Measurements from ENCODE around the gene SIRT3. TPM values are rescaled to one million over a fixed set of nuclear protein-coding genes. Genes with fewer than 3 reads are reported as not detected.
"Not testable (repeated sequence)": the region's sequence is repeated elsewhere in the genome, so short reads cannot be mapped to it uniquely, and the experiment has no call there.

Gene SIRT3
- total RNA-seq, 2 donors from 2014 or later: 16.5 to 48.5 TPM

DNA sequence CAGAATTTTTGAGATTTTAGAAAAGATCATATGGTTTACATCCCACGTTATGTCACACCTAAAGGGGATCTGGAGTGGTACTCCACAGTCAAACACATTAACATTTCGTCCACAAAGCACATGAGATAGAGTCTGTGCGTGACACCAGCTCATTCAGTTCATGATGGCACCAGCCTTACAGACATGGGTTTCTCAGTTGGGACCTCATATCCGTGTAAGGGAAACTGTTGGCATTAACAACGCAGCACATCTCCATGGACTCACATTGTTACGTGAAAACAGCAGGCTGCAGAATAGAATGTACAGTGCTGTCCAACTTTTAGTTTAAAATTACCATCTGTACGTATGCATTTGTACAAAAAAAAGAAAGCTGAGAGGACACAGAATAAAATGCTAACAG is 14.6 kb downstream of the SIRT3 start:
- Mint-ChIP-seq H3K4me1 (peaks cover 10% of the 10 kb centered on the region), H3K36me3 (ENCODE audit: low read depth) (peaks cover 9% of the 10 kb centered on the region), H3K9me3 (no peaks in the 10 kb centered on the region), H3K27me3 (no peaks in the 10 kb centered on the region), H3K27ac (no peak overlapping the region), H3K4me3 (no peak overlapping the region)
- ATAC-seq (replicated peaks): no peak

DNA sequence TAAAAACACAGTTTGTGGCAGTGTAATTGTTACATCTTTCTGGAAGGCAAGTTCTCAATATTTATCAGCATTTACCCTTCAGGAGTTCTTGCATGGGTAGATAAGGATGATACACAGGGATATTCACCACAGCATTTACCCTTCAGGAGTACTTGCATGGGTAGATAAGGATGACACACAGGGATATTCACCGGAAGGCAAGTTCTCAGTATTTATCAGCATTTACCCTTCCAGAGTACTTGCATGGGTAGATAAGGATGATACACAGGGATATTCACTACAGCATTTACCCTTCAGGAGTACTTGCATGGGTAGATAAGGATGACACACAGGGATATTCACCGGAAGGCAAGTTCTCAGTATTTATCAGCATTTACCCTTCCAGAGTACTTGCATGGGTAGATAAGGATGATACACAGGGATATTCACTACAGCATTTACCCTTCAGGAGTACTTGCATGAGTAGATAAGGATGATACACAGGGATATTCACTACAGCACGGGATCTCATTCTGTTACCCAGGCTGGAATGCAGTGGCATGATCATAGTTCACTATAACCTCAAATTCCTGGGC is 15.4 kb downstream of the SIRT3 start:
- H3K27me3 Mint-ChIP-seq, H3K4me3 Mint-ChIP-seq, H3K27ac Mint-ChIP-seq, H3K9me3 Mint-ChIP-seq, H3K4me1 Mint-ChIP-seq: not testable (repeated sequence)
- peaks cover 15% of the 10 kb centered on the region for H3K36me3 Mint-ChIP-seq (ENCODE audit: low read depth)
- ATAC-seq (replicated peaks): peak; percentile 53

DNA sequence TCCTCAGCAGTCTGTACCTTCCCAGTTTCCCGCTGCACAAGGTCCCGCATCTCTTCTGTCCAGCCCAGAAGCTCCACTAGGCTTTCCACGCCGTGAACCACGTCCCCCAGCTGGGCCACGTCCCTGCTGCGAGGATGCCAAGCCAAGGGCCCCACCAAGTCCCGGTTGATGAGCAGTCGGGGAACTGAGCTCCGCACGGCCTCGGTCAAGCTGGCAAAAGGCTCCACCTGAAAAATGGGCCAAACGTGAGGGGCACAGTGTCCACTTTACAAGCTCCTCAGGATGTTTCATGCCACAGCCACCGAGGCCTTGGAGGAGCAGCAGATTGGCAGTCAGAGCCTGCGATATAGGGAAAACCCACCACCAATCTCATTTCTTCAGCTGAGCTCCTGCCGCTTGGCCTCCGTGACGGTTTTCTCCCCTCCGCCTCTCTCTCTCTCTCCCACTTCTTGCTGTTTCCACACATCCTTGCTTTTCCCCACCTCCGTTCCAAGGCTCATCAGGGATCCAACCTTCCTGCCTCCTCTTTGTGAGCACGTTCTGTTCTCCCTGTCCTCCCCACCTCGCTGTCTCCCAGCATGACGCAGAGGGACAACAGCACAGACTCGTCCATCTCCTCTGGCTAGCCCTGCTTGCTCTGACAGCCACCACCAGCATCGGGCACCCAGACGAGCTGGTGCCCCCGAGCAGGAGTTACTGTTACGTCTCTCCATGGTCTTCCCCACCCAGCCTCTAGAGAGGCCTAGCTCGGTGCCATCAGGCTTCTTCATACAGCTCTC is 17.1 kb downstream of the SIRT3 start:
- Mint-ChIP-seq H3K4me1 (peaks cover 3% of the 10 kb centered on the region), H3K4me3 (no peak overlapping the region), H3K27me3 (no peaks in the 10 kb centered on the region), H3K27ac (peak overlapping the region; percentile 70), H3K9me3 (no peaks in the 10 kb centered on the region), H3K36me3 (ENCODE audit: low read depth) (peaks cover 32% of the 10 kb centered on the region)
- ATAC-seq (replicated peaks): no peak

DNA sequence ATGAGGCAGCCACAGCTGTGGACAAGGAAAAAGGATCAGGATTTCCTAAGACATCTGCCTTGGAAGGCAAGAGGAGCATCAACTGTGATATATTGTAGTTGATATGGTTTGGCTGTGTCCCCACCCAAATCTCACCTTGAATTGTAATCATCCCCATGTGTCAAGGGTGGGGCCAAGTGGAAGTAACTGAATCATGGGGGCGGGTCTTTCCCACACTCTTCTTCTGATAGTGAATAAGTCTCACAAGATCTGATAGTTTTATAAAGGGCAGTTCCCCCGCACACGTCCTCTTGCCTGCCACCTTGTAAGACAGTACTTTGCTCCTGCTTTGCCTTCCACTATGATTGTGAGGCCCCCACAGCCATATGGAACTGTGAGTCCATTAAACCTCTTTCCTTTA is 18.4 kb downstream of the SIRT3 start:
- peaks cover 41% of the 10 kb centered on the region for H3K36me3 Mint-ChIP-seq (ENCODE audit: low read depth)

DNA sequence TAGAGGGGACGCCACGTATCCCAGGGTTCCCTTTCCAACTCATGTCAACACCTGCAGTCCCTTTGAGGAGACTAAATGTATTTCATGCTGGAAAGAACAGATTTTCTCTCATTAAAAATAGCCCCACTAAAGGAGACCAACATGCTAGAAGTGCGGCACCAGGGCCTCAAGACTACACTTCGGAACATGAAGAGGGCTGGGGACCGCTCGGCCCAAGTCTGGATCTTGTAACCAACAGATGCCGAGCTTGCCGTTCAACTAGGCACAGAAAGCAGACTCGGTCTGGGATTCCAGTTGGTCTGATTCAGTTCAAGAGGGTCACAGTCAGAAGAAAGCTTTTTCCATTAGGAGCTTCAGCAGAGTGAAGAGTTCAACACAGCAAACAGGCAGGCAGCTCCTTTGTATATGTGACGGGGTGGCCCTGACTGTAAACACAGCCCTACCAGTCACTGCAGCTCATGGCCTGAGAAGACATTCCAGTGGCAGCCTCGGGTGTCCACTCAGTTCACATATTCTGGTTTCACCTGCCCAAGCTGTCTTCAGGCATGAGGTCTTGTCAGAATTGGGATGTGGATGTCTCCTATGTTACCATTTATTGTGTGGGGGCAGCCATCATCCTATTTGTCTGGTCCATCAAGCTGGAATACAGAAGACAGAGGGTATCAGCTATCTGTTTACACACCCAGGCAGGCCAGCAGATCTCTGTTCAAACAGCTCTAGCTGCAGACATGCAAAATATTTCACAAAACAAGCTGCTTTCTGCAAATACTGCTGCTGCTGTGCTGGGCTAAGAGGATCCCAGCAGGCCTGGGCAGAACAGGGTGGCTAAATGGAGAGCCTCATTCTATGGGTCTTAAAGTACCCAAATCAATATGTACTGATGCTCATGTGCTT is 19.8 kb downstream of the SIRT3 start:
- H3K27ac Mint-ChIP-seq: peak overlapping the region; percentile 69
- ATAC-seq (replicated peaks): no peak
- peaks cover 6% of the 10 kb centered on the region for H3K4me1 Mint-ChIP-seq

More for the DNA sequence above, 18.4 kb downstream of the SIRT3 start:
- peaks cover 3% of the 10 kb centered on the region for H3K4me1 Mint-ChIP-seq
- no peaks in the 10 kb centered on the region for H3K9me3 Mint-ChIP-seq
- no peaks in the 10 kb centered on the region for H3K27me3 Mint-ChIP-seq
- H3K4me3 Mint-ChIP-seq: no peak overlapping the region
- peak overlapping the region; percentile 20 for H3K27ac Mint-ChIP-seq
- ATAC-seq (replicated peaks): no peak

DNA sequence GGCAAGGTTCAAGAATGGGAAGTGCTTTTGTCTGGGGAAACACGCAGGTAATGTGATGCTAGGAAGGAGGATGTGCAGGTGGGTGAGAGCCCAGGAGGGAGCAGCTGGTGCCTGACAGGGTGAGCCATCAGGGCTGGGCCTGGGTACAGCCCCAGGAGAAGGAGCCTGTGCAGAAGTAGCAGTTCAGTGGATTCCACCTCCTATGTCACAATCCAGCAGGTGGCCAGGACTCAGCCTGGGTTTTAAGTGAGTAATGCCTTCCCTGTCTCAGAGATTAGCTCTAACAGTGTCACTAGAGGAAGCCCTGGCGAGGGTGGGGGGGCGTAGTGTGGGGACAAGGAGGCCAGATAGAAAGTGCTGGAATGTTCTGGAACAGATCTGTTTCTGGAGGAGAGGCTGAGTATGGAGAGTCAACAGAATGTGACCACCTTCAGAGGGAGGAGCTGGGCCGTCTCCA is 20.5 kb downstream of the SIRT3 start:
- H3K27ac Mint-ChIP-seq: peak overlapping the region; percentile 69
- no peak overlapping the region for H3K4me3 Mint-ChIP-seq
- peaks cover 62% of the 10 kb centered on the region for H3K36me3 Mint-ChIP-seq (ENCODE audit: low read depth)
- no peaks in the 10 kb centered on the region for H3K9me3 Mint-ChIP-seq
- ATAC-seq (replicated peaks): no peak
- H3K4me1 Mint-ChIP-seq: peaks cover 8% of the 10 kb centered on the region
- no peaks in the 10 kb centered on the region for H3K27me3 Mint-ChIP-seq

More for the DNA sequence above, 19.8 kb downstream of the SIRT3 start:
- H3K9me3 Mint-ChIP-seq: no peaks in the 10 kb centered on the region
- H3K36me3 Mint-ChIP-seq (ENCODE audit: low read depth): peaks cover 55% of the 10 kb centered on the region
- H3K27me3 Mint-ChIP-seq: no peaks in the 10 kb centered on the region
- no peak overlapping the region for H3K4me3 Mint-ChIP-seq

DNA sequence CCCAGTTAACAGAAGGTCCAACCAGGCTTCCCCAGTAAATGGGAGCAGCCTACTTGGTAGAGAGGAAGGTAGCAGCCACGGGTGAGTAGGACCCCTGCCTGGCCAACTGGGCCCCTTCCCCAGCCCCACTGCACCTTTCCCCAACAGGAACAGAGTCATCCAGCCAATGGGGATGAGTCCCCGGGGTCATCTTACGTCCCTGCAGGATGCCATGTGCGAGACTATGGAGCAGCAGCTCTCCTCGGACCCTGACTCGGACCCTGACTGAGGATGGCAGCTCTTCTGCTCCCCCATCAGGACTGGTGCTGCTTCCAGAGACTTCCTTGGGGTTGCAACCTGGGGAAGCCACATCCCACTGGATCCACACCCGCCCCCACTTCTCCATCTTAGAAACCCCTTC is 22.1 kb downstream of the SIRT3 start:
- no peaks in the 10 kb centered on the region for H3K27me3 Mint-ChIP-seq
- H3K36me3 Mint-ChIP-seq (ENCODE audit: low read depth): peaks cover 73% of the 10 kb centered on the region
- peaks cover 12% of the 10 kb centered on the region for H3K4me1 Mint-ChIP-seq
- no peaks in the 10 kb centered on the region for H3K9me3 Mint-ChIP-seq
- no peak overlapping the region for H3K4me3 Mint-ChIP-seq
- ATAC-seq (replicated peaks): no peak
- H3K27ac Mint-ChIP-seq: no peak overlapping the region

DNA sequence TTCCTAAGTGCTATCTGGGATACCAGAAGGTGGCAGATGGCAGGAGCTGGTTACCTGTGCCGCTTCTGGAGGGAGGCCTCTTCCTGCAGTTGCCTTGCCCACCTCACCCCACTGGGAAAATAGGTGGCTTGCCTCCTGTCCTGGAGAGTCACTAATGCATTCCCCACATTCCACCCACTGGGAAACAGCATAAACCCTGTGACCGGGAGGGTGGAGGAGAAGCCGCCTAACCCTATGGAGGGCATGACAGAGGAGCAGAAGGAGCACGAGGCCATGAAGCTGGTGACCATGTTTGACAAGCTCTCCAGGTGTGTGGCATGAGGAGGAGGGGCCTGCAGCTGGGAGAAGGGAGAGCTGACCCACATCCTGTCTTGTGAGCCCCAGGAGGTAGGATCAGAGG is 23.0 kb downstream of the SIRT3 start:
- Mint-ChIP-seq H3K36me3 (ENCODE audit: low read depth) (peaks cover 82% of the 10 kb centered on the region), H3K4me3 (no peak overlapping the region), H3K27ac (peak overlapping the region; percentile 31), H3K9me3 (no peaks in the 10 kb centered on the region), H3K27me3 (no peaks in the 10 kb centered on the region), H3K4me1 (peaks cover 12% of the 10 kb centered on the region)
- no peak for ATAC-seq (replicated peaks)

DNA sequence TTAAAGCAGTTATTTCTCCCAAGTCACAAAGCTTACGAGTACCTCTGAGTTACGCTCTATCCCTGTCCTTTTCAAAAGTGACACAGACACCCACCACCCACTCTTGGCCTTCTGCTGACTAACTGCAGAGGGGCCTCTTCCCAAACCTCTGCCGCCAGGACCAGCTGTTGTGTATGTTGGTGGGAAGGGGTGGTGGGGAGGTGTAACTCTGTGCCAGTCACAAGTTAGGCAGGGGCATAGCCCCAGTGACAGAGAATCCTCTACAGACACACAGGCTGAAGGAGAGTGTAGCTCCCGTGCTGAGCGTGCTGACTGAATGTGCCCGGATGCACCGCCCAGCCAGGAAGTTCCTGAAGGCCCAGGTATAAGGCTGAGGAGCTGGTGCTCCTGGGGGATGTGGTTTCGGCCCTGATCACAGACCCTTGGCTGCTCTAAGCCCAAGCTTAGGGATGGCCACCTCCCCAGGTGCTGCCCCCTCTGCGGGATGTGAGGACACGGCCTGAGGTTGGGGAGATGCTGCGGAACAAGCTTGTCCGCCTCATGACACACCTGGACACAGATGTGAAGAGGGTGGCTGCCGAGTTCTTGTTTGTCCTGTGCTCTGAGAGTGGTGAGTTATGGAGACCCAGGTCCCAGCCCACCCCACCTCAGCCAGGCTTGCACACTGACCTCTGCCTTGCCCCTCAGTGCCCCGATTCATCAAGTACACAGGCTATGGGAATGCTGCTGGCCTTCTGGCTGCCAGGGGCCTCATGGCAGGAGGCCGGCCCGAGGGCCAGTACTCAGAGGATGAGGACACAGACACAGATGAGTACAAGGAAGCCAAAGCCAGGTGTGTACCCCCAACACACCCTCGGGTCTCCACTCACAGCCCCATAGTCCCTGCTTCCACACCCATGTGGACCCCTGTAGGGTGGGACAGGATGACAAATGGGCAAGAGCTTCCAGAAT is 23.7 kb downstream of the SIRT3 start:
- Mint-ChIP-seq H3K27me3 (no peaks in the 10 kb centered on the region), H3K9me3 (no peaks in the 10 kb centered on the region), H3K4me3 (peak overlapping the region; percentile 46), H3K36me3 (ENCODE audit: low read depth) (peaks cover 89% of the 10 kb centered on the region), H3K4me1 (peaks cover 12% of the 10 kb centered on the region), H3K27ac (peak overlapping the region; percentile 31)
- ATAC-seq (replicated peaks): no peak

DNA sequence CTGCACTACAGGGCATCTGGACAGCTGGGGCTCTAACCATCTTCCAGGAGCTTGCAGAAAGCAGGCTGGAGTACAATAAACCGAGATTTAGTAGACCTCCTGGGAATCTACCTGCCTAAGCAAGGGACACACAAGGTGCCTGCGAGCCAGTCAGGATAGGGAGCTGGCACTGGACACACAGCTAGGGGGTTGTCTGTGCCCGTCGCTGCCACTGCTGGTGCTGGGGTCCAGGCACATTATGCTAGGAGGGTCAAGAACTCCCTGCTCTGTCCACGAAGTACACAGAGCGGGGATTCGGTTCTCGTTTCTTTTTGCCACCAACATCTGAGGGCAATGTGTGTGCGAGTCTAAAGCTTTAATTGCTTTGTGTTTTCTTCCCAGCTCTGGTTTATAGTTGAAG is 24.4 kb downstream of the SIRT3 start:
- peaks cover 12% of the 10 kb centered on the region for H3K4me1 Mint-ChIP-seq
- peak overlapping the region; percentile 46 for H3K4me3 Mint-ChIP-seq
- H3K36me3 Mint-ChIP-seq (ENCODE audit: low read depth): peaks cover 96% of the 10 kb centered on the region
- H3K9me3 Mint-ChIP-seq: no peaks in the 10 kb centered on the region
- no peak for ATAC-seq (replicated peaks)
- peak overlapping the region; percentile 100 for H3K27ac Mint-ChIP-seq
- no peaks in the 10 kb centered on the region for H3K27me3 Mint-ChIP-seq

DNA sequence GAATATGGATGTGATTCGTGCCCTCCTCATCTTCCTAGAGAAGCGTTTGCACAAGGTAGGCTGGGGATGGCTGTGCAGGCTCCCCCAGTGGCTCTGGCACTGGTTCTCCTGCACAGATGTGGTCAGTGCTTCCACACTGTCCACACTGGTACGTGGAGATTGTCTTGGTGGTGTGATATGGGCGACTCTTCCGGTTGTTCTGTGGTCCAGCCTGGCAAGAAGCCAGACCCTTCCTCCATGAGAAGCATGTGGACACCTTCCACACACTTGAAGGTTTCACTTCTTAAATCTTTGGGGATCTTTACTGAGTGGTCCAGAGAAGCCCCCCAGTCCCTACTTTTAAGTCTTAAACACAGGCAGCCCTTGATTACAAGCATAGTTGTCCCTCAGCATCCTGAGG is 24.8 kb downstream of the SIRT3 start:
- Mint-ChIP-seq H3K27me3 (no peaks in the 10 kb centered on the region), H3K36me3 (ENCODE audit: low read depth) (peaks cover 100% of the 10 kb centered on the region), H3K9me3 (no peaks in the 10 kb centered on the region), H3K4me3 (peak overlapping the region; percentile 46), H3K4me1 (peaks cover 12% of the 10 kb centered on the region), H3K27ac (peak overlapping the region; percentile 100)
- no peak for ATAC-seq (replicated peaks)

DNA sequence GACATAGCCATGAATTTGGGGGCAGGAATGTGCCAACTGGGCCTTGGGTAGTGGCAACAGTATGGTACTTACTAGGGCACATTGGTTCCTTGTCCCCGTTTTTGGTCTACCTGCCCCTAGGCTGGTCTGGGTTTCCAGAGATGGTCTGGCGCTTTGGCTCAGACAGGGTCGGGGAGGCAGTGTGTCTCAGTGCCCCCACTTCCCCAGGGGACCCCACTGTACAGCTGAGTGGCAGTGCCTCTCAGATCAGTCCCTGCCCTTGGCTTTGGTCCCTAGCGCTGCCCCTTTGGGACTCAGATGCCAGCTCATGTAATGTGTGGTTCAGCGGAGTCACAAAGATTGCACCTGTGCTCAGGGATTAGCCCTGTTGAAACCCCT is 25.4 kb downstream of the SIRT3 start:
- H3K4me1 Mint-ChIP-seq: peaks cover 12% of the 10 kb centered on the region
- H3K9me3 Mint-ChIP-seq: no peaks in the 10 kb centered on the region
- H3K36me3 Mint-ChIP-seq (ENCODE audit: low read depth): peaks cover 100% of the 10 kb centered on the region
- no peak for ATAC-seq (replicated peaks)
- H3K27ac Mint-ChIP-seq: peak overlapping the region; percentile 100
- no peaks in the 10 kb centered on the region for H3K27me3 Mint-ChIP-seq
- H3K4me3 Mint-ChIP-seq: peak overlapping the region; percentile 100

DNA sequence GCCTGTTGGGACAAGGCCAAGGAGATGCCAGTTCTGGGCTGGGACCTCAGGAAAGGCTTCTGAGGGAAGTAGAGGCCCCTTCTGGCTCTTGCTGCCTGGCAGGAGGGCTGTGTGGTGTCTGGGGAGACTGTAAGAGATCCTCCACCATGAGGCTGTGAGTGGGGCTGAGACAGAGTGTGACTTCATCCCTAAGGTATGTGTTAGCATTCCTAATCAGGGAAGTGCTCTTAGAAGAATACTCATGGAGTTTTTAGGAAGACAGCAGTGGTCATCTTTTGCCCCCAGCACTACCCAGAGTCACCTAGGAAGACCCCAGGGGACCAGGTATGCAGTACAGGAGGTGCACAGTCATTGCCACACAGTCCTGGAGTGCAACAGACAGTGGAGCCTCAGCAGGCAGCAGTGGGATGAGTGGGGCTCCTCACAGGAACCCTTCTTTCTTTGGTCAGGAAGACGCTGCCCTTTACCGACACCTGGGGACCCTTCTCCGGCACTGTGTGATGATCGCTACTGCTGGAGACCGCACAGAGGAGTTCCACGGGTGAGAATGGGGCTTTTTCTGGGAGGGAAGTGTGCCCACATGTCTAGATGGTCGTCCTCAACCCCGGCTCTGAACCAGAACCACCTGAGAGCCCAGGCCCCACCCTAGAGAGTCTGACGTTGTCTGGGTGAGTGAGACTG is 25.9 kb downstream of the SIRT3 start:
- Mint-ChIP-seq H3K4me3 (peak overlapping the region; percentile 100), H3K27ac (peak overlapping the region; percentile 100), H3K4me1 (peaks cover 12% of the 10 kb centered on the region), H3K36me3 (ENCODE audit: low read depth) (peaks cover 100% of the 10 kb centered on the region), H3K27me3 (no peaks in the 10 kb centered on the region), H3K9me3 (no peaks in the 10 kb centered on the region)
- ATAC-seq (replicated peaks): no peak
